Common myeloid progenitor, CD34-positive (primary cell): ENCODE data around the gene CDC25A.
A peak's percentile ranks its signal among the peaks of the same experiment; 100 is the strongest.

Source experiments
- CTCF ChIA-PET: fragments of 350-600 bp; sonication (Branson Sonifier 250); formaldehyde crosslinking; loops from one replicate; lab custom pipeline; 2021; ENCODE audit warnings: antibody characterized with exemption; lab: Charles Lee
- POLR2A ChIA-PET: fragments of 350-600 bp; sonication (Branson Sonifier 250); formaldehyde crosslinking; loops from one replicate; lab custom pipeline; 2021; ENCODE audit warnings: antibody characterized with exemption; lab: Charles Lee
- DNase-seq, 3 donors: peaks; one replicate each; pipeline versions ENCODE4 v3.0.0 to v3.0.0-alpha.2; 2013
- H3K27ac ChIP-seq, 2 experiments: 1 replicate in 1 of 2; 2 replicates in 1 of 2; pipeline ENCODE4 v1.7.0; 2013; ENCODE audit warnings: inconsistent platforms in 2 of 2, low read length in 2 of 2, mild to moderate bottlenecking in 2 of 2, low read depth in 1 of 2, moderate library complexity in 1 of 2; ENCODE audit not compliant: severe bottlenecking in 2 of 2, insufficient read depth in 1 of 2, poor library complexity in 1 of 2
- H3K27me3 ChIP-seq, 5 experiments: replicated peaks in 2 of 5; 1 replicate in 3 of 5; 2 replicates in 2 of 5; pipeline versions ENCODE4 v1.6.1 to v1.7.0; 2013; ENCODE audit warnings: low read length in 4 of 5, mild to moderate bottlenecking in 2 of 5, moderate library complexity in 2 of 5, inconsistent platforms in 1 of 5; ENCODE audit not compliant: insufficient read depth in 5 of 5, control insufficient read depth in 4 of 5
- H3K36me3 ChIP-seq, 4 experiments: 1 replicate in 2 of 4; 2 replicates in 2 of 4; pipeline versions ENCODE4 v1.6.1 to v1.7.0; 2013; ENCODE audit warnings: low read length in 3 of 4, control low read depth in 1 of 4, mild to moderate bottlenecking in 1 of 4; ENCODE audit not compliant: control insufficient read depth in 4 of 4, insufficient read depth in 4 of 4
- H3K4me1 ChIP-seq, 4 experiments: 1 replicate in 3 of 4; 2 replicates in 1 of 4; pipeline versions ENCODE4 v1.6.1 to v1.7.1; 2013; ENCODE audit warnings: low read length in 3 of 4, mild to moderate bottlenecking in 3 of 4, control low read depth in 1 of 4, inconsistent platforms in 1 of 4, moderate library complexity in 1 of 4; ENCODE audit not compliant: control insufficient read depth in 4 of 4, insufficient read depth in 4 of 4; ENCODE audit errors: control extremely low read depth in 1 of 4
- H3K4me3 ChIP-seq, 7 experiments: 1 replicate in 4 of 7; 2 replicates in 3 of 7; pipeline versions ENCODE4 v1.5.1 to v1.7.0; 2013; ENCODE audit warnings: mild to moderate bottlenecking in 7 of 7, low read length in 6 of 7, moderate library complexity in 6 of 7, inconsistent platforms in 2 of 7, low read depth in 2 of 7, control low read depth in 1 of 7; ENCODE audit not compliant: insufficient read depth in 4 of 7, control insufficient read depth in 1 of 7; ENCODE audit errors: extremely low read depth in 1 of 7
- H3K9me3 ChIP-seq, 5 experiments: 1 replicate in 4 of 5; 2 replicates in 1 of 5; pipeline versions ENCODE4 v1.6.1 to v1.7.1; 2013; ENCODE audit warnings: low read length in 4 of 5, mild to moderate bottlenecking in 2 of 5, inconsistent platforms in 1 of 5, low read depth in 1 of 5, moderate library complexity in 1 of 5; ENCODE audit not compliant: control insufficient read depth in 4 of 5, insufficient read depth in 2 of 5; ENCODE audit errors: control extremely low read depth in 1 of 5
- WGBS: methylation state at CpG from one replicate; pipeline ENCODE4 v1.1.5; 2013; ENCODE audit not compliant: insufficient coverage; 5-methylcytosine and 5-hydroxymethylcytosine counted together

CDC25A gene

DNA sequence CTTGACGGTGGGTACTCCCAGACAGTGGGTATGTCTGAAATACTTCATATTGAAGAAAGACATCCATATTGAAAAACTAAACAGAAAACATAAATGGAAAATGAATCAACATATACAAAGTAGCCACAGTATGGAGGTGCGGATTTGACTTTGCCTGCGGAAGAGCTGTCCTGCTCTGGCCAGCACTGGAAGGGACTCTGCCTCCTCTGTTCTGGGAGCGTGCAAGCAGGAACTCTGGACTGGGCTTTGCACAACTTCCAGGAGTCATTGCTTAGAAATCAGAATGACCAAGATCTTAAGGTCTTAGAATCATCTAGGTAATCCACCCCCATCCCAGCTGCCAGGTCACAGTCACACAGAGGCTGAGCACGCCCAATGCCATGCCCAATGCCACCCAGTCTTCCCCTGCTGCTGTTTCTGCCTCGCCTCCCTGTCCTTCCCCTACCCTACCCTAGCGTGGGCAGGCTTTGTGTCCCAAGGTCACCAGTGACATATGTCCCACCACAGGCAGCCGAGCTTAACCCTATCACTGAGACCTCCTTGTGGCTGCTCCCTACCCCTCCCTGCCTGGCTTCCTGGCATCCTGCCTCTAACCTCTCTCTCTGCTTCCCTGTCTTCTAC lies 36.3 kb downstream of the CDC25A start:
- Histone ChIP-seq H3K4me1 (no peaks in the 10 kb centered on the region), H3K27me3 (no peaks in the 10 kb centered on the region), H3K27ac (no peak overlapping the region), H3K9me3 (no peaks in the 10 kb centered on the region), H3K36me3 (no peaks in the 10 kb centered on the region), H3K4me3 (no peak overlapping the region)
- ChIA-PET POLR2A (no interaction called here), CTCF (interaction anchor here (0.7 to 3.2 kb wide), 19 partner anchors 9 to 340 kb away, joined by 3 to 18 read pairs (median 4); no protein-coding TSS in a partner anchor)
- WGBS = 72% methylated on average over 7 of the region's 8 CpGs
- peak in 1 of 3 donors; percentile 6 for DNase-seq

DNA sequence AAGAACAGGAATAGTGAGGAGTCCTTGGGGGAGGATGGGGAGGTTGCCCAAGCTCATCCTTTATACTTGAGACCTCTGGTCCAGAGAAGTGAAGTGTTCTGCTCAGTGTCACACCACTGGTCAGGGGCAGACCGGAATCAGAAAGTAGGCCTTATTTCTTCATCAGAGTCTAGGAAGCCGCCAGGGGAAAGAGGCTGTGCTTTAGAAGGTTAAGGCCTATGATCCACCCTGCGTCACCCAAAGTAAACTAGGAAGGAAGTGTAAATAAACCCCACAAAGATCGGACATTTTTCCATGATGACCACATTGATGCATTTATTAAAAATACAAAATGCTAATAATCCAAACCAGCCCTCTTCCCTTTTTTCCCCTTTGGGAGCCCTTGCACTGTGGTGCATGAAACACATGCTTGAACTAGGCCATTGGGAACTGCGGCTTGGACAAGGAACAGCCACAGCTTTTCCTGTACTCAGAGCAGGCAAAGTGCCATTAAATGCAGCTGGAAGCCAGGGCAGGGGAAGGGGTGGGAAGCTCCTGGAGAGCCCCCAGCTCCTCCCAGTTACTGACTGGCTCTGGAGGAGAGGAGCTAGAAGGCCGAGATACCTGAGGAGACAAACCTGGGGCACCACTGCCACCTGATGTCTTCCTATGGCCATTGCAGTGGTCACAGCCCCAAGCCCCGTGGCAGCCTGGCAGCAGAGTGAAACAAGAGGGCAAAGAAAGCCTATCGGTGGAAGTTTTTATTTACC lies 37.0 kb downstream of the CDC25A start:
- Histone ChIP-seq H3K27ac (no peak overlapping the region), H3K4me3 (no peak overlapping the region), H3K9me3 (no peaks in the 10 kb centered on the region), H3K4me1 (no peaks in the 10 kb centered on the region), H3K36me3 (no peaks in the 10 kb centered on the region), H3K27me3 (no peaks in the 10 kb centered on the region)
- CTCF ChIA-PET = interaction anchor here (0.6 to 3.2 kb wide), 21 partner anchors 9 to 340 kb away, joined by 3 to 18 read pairs (median 4); no protein-coding TSS in a partner anchor
- POLR2A ChIA-PET = no interaction called here
- WGBS = 90% methylated on average over 5 of the region's 8 CpGs
- DNase-seq = peak; percentile 72 to 85 (median 81)

DNA sequence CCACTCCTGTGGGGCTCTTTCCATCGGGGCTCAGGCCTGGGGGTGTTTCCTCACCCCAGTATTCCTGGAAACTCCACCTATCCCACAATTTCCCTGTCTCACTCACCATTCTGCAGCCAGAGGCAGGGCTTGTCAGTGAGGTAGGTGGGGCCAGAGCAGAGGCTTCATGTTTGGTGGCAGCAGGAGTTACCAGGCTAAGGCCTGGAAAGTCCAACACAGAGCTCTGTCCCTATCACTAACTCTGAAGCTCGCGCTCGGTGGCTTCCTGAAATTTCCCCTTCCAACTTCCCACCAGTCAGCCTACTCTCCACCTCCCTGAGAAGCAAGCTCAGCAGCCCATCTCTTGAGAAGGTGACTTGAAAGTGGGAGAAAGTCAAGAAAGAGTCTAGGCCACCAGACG lies 44.2 kb downstream of the CDC25A start:
- no peaks in the 10 kb centered on the region for H3K9me3 ChIP-seq
- H3K4me1 ChIP-seq = peaks cover 0 to 5% (median 0%) of the 10 kb centered on the region in 4 experiments
- DNase-seq = no peak
- H3K27ac ChIP-seq = no peak overlapping the region
- ChIA-PET POLR2A (no interaction called here), CTCF (no interaction called here)
- H3K27me3 ChIP-seq = no peaks in the 10 kb centered on the region
- WGBS = 100% methylated on average over 1 of the region's 5 CpGs
- H3K4me3 ChIP-seq = no peak overlapping the region
- H3K36me3 ChIP-seq = no peaks in the 10 kb centered on the region

DNA sequence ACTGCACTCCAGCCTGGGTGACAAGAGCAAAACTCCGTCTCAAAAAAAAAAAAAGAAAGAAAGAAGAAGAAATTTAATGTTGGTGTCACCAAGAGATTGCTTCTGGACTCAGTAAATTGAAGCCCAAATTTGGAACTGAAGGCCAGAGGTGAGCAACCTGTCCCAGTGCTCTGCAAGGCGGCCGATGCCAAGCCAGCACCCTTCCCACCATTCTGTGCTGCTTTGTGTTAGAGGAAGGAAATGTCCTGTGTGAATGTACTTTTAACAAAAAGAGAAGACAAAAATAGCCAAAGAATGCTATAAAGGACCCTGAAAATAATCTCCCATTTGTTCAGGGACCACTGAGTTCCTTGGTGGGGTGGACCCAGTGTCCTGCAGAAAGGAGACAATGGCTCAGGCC lies 44.6 kb downstream of the CDC25A start:
- no peaks in the 10 kb centered on the region for H3K36me3 ChIP-seq
- no peaks in the 10 kb centered on the region for H3K9me3 ChIP-seq
- 100% methylated on average over 1 of the region's 3 CpGs for WGBS
- H3K27ac ChIP-seq = no peak overlapping the region
- H3K4me1 ChIP-seq = peaks cover 0 to 5% (median 0%) of the 10 kb centered on the region in 4 experiments
- CTCF ChIA-PET = no interaction called here
- DNase-seq = no peak
- no peaks in the 10 kb centered on the region for H3K27me3 ChIP-seq
- H3K4me3 ChIP-seq = no peak overlapping the region
- POLR2A ChIA-PET = no interaction called here

DNA sequence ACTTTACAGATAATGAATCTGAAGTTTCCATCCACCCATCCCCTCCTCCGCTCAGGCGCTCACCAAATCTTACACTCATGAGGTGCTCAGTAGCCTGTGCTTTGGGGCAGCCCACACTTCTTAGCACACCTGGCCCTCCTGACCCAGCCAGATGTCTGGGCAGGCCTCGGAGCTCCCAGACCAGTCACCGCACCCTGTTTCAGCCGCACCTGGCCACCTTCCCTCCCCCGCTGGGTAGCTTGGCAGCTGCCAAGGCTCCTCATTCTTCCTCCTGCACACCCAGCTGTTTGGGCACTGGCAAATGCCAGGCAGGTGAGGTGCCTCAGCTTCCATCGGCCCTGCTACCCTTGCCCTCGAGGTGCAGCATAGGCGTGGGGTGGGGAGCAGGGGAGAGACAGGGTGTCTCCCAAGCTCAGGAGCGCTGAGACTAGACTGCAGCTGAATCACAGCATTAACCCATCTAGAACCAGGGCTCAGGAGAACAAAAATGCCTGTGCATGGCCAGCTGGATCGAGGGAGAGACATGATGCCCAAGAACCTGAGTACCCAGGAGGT lies 45.8 kb downstream of the CDC25A start:
- 96% methylated on average over 10 of the region's 11 CpGs for WGBS

DNA sequence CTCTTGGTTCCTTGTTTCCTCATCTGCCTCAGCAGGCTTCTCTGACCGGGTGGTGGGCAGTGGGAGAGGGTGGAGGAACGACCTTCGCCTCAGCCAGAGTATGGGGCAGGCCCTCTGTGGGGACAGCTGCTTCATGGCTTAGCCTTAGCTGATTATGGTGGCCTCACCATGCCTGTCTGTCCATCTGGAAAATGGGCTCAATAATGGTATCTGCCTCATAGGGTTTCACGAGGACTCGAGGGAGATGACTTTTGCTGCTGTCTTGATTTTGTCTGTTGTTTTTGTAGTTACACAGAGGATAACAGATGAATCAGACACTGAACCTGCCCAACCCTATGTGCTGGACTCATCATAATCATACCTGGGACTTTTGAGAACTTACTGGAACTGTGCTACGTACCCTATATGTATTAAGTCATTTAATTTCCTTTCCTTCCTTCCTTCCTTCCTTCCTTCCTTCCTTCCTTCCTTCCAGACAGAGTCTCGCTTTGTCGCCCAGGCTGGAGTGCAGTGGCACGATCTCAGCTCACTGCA lies 46.5 kb downstream of the CDC25A start:
- WGBS = 97% methylated on average over 6 of the region's 9 CpGs
- H3K27ac ChIP-seq = no peak overlapping the region
- CTCF ChIA-PET = interaction anchor here (1.0 to 1.5 kb wide), 3 partner anchors 10 to 16 kb away, joined by 3 to 6 read pairs (median 4); no protein-coding TSS in a partner anchor

More for the DNA sequence above, 45.8 kb downstream of the CDC25A start:
- Histone ChIP-seq H3K27me3 (no peaks in the 10 kb centered on the region), H3K27ac (no peak overlapping the region), H3K9me3 (no peaks in the 10 kb centered on the region), H3K4me1 (peaks cover 0 to 5% (median 0%) of the 10 kb centered on the region in 4 experiments), H3K4me3 (no peak overlapping the region), H3K36me3 (no peaks in the 10 kb centered on the region)
- ChIA-PET POLR2A (no interaction called here), CTCF (interaction anchor here (1.0 to 1.5 kb wide), 3 partner anchors 9 to 15 kb away, joined by 3 to 6 read pairs (median 4); no protein-coding TSS in a partner anchor)
- DNase-seq = no peak

More for the DNA sequence above, 46.5 kb downstream of the CDC25A start:
- no peaks in the 10 kb centered on the region for H3K9me3 ChIP-seq
- no peaks in the 10 kb centered on the region for H3K36me3 ChIP-seq
- no peak overlapping the region for H3K4me3 ChIP-seq
- peaks cover 0 to 5% (median 0%) of the 10 kb centered on the region in 4 experiments for H3K4me1 ChIP-seq
- H3K27me3 ChIP-seq = no peaks in the 10 kb centered on the region
- DNase-seq = no peak
- POLR2A ChIA-PET = interaction anchor here (0.5 kb wide), 1 partner anchor 53 kb away, joined by 4 read pairs; no protein-coding TSS in a partner anchor
